NCI-H128 (cell line): ENCODE data around the gene EPS8L2.

ENCODE experiments used
- DNase-seq: peaks from one replicate; lab custom pipeline; 2025; ENCODE audit not compliant: unreplicated experiment; lab: John Stamatoyannopoulos, UW

EPS8L2 gene

DNA sequence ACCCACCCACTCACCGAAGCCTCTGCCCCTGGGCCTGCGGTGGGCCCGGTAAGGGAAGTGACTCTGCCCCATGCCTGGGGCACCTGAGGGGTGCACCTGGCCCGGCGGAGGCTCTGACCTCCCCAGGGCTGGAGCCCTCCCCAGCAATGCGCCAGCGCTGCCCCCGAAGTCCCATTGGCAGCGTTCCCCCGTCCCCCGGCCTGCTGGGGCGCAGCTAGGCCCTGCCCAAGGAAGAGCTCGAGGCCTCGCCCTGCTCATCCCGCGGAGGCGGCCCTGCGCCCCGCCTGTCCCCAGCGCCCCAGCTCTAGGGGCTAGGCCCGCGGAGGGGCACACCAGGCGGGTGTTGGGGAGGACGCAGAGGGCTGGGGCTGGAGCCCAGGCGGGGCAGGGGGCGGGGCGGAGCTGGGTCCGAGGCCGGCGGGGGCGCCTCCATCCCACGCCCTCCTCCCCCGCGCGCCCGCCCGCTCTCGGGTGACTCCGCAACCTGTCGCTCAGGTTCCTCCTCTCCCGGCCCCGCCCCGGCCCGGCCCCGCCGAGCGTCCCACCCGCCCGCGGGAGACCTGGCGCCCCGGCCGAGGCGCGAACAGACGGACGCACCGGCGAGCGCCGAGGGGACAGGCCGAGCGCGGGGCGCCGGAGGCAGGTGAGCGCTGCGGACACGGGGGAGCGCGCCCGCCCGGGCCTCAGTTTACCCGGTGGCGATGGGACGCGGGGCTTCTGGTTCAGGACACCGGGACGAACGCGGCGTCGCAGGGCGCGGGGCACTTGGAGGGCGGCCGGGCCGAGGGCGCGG is at the start of gene EPS8L2:
EPS8L2 (plus strand) TSS at position 586 of the 793 bp plus-strand sequence. CDS start 3,177 bp downstream, outside the sequence.
- no peak for DNase-seq

- no peak for DNase-seq
These were observed 49.6 kb upstream of the EPS8L2 start for GRCh38 chr11:656426-656825.

- DNase-seq, result no peak
These were observed 49.2 kb upstream of the EPS8L2 start for GRCh38 chr11:656866-657265.

DNA sequence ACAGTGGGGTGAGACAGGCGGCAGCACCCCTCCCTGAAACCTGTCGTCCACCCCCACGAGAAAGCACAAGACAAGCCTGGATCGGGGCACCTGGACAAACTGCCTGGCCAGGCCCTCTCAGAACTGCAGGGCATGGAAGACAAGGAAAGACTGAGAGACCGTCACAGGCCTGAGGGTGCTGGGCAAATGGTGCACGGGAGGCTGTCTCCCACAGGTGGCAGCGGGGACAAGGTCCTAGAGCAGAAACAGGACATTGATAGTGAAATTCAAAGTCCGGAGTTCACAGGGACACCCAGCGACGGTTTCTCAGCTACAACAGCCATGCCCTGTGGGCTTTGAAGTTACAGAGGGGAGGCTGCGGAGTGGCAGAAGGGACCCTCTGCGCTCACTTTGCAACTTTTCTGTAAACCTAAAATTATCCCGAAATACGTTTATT is 48.3 kb upstream of the EPS8L2 start:
- no peak for DNase-seq

DNA sequence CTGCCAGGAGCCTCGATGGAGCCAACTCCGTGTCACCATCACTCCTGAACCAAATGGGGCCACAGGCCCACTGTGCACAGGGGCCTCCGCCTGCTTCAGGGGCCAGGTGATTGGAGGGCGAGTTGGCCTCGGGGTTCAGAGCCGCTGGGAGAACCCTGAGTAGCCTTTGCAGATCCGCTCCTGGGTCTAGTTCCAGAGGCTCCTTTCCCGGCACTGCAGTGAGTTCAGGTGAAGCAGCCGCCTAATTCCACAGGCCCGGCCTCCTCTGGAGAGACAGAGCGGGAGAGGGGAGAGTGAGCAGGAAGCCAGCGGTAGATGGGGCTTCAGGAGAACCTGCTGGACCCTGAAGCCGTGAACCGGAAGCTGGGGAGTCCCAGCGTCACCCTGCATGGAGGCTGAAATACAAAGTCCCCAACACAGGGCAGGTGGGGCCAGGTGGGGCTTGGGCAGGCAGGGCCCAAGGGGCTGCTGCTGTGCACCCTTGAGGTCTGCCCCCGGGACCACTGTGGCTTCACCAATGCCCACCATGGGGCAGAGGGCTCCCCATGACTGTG is 46.4 kb upstream of the EPS8L2 start:
- no peak for DNase-seq

GRCh38 chr11:660281-660680 is 45.8 kb upstream of the EPS8L2 start:
- no peak for DNase-seq

GRCh38 chr11:660681-661444 is 45.2 kb upstream of the EPS8L2 start:
- DNase-seq, result no peak

- no peak for DNase-seq
These were observed 43.2 kb upstream of the EPS8L2 start for GRCh38 chr11:662689-663274.

DNA sequence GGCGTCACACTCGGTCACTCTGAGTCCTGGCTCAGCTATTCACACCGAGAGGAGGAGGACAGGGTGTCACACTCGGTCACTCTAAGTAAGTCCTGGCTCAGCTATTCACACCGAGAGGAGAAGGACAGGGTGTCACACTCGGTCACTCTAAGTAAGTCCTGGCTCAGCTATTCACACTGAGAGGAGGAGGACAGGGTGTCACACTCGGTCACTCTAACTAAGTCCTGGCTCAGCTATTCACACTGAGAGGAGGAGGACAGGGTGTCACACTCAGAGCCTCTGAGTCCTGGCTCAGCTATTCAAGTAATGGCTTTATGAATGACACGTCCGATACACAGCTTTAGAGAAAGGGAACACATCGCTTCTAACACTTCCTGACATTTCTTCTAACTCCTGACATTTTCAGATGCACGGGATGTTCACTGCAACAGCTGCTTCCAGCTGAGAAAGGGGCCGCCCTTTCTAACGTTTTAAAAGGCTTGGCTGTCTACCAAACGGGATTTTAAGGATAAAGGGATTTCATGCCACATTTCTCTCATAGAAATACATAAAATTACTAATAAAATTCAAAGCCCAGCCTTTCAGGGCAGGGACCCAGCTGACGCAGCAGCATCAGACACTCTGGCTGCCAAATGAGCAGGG is 40.8 kb upstream of the EPS8L2 start:
- DNase-seq, result no peak

- no peak for DNase-seq
These were observed 40.2 kb upstream of the EPS8L2 start for GRCh38 chr11:665704-666281.

GRCh38 chr11:673866-674265 is 32.2 kb upstream of the EPS8L2 start:
- no peak for DNase-seq

DNA sequence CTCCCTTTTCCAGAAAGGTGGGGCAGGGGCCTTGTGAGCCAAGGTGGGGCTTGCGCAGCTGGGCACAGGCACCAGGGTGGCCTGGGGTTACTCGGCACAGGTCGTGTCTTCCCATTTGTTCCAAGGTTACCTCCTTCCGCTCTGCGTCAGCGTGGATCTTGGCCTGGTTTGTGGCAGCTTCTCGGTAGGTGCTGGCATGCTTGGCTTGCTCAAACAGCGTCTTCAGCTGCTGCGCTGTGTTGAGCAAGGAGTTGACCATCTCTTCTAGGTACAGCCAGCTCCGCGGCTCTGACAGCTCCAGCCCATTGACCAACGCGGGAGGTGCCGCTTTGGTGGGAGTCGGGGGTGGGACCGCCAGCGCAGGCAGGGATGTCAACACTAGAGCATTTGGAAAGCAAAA is 31.6 kb upstream of the EPS8L2 start:
- DNase-seq, result no peak

DNA sequence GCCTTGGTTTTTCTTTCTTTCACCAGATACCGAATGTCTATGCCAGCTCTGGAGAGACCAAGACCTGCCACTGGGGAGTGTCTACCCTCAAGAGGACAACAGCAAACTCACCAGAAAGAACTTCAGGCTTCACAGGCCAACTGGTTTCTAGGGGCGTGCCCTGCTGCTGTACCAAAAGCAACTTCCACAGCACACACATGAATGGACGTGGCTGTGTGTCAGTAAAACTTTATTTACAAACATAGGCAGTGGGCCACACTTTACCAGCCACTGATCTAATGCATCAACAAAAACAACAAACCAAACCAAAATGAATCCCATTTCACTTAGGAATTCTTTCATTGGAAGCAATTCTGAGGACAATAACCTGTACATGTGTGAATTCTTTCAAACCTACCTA is 27.7 kb upstream of the EPS8L2 start:
- DNase-seq, result no peak

GRCh38 chr11:679271-680207 is 26.5 kb upstream of the EPS8L2 start:
- no peak for DNase-seq

DNA sequence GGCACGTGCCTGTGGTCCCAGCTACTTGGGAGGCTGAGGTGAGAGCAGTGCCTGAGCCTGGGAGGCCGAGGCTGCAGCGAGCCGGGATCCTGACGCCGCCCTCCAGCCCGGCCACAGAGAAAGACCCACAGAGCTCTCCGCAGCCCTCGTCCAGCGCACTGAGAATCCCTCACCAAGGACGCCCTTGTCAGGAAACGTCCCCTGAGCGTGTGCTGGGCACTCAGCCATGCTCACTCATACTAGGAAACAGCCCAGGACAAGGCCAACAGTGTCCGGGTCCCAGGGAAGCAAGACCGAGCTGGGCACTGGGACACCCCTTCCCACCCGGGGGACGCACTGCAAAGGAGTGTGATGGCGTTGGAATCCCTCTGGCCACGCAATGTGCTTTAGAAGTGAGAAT is 25.6 kb upstream of the EPS8L2 start:
- no peak for DNase-seq

- DNase-seq, result no peak
These were observed 25.1 kb upstream of the EPS8L2 start for GRCh38 chr11:680970-681369.

DNA sequence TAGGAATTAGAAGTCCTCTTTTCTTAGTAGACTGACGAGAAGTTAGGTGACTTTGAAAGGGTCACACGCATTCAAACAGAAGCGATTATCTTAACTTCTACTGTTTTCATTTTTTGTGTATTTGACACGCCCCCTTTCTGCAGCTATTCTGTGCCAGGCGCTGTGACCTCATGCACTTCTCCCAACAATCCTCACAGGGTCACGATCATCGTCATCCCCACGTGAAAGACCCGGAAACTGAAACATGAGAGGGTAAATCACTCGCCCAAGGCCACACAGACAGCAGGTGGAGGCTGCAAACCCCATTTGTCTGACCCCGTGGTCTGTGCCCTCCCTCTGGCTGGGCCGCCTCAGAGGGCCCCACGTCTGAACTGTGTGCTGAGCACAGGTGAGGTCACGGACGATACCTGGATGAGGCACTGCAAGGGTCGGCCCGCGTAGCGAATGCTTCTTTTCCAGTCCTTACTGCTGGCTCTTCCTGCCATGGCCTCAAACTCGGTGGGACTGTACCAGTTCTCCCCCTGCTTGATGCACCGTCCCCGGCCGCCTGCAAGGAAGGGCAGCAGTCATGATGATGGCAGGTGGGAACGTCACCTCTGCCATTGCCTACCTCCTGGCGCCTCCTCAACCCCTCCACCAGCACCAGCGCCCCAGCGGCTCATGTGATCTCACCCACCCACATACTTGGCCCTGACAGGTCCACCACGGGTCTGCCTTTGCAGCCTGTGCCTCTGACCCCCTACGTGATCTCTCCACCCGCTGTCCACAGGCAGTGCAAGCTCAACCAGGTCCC is 19.4 kb upstream of the EPS8L2 start:
- no peak for DNase-seq

DNA sequence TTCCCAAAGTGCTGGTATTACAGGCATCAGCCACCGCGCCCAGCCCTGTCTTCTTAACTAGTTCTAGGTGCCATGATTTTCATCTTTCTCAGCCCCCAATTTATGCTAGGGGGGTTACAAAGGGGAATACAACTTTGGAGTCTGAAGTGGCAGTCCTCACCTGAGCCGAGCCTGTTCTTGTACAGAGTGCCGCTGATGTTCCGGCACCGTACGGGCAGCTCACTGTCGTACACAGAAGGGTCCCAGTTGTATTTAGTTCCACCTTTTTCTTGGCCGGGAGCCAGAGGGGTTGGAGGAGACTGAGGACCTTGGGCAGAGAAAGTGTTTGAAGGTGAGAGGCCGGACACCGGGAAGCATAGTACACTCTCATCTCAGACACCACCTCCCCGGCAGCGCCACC is 18.3 kb upstream of the EPS8L2 start:
- DNase-seq, result no peak

GRCh38 chr11:688681-689080 is 17.4 kb upstream of the EPS8L2 start:
- DNase-seq, result no peak
